Measurements from ENCODE around the gene NPTX2.
"Not testable (repeated sequence)": the region's sequence is repeated elsewhere in the genome, so short reads cannot be mapped to it uniquely, and the experiment has no call there.

The NPTX2 gene

GRCh38 chr7:98617051-98617959 lies at the start of gene NPTX2:
Gene NPTX2, plus strand, starts transcription at chr7:98617285. Its CDS starts 177 bp downstream, at chr7:98617462.
- H3K27ac ChIP-seq (ENCODE audit: low read depth, low read length) = no peak within 1 kb of the TSS
- H3K36me3 ChIP-seq (ENCODE audit: insufficient read depth, low read length) = no peaks in the 10 kb centered on the region
- H3K4me3 ChIP-seq (ENCODE audit: low read depth, low read length) = peak within 1 kb of the TSS; percentile 69
- peaks cover 72% of the 10 kb centered on the region for H3K27me3 ChIP-seq (ENCODE audit: insufficient read depth, low read length)
- H3K79me2 ChIP-seq (ENCODE audit: control insufficient read depth, insufficient read depth, low read length, unreplicated experiment) = no peaks in the 10 kb centered on the region
- H2AFZ ChIP-seq (ENCODE audit: low read length, unreplicated experiment) = peak within 1 kb of the TSS; percentile 50
- peaks cover 4% of the 10 kb centered on the region for H3K4me1 ChIP-seq (ENCODE audit: control insufficient read depth, insufficient read depth, low read length, unreplicated experiment)

GRCh38 chr7:98567991-98568390 lies 49.1 kb upstream of the NPTX2 start:
- Histone ChIP-seq H2AFZ (ENCODE audit: low read length, unreplicated experiment) (no peak overlapping the region), H3K4me1 (ENCODE audit: control insufficient read depth, insufficient read depth, low read length, unreplicated experiment) (no peaks in the 10 kb centered on the region), H3K36me3 (ENCODE audit: insufficient read depth, low read length) (no peaks in the 10 kb centered on the region), H3K4me3 (ENCODE audit: low read depth, low read length) (no peak overlapping the region), H3K27me3 (ENCODE audit: insufficient read depth, low read length) (peaks cover 42% of the 10 kb centered on the region; the same call in 1 of the 2 replicates), H3K27ac (ENCODE audit: low read depth, low read length) (no peak overlapping the region), H3K79me2 (ENCODE audit: control insufficient read depth, insufficient read depth, low read length, unreplicated experiment) (no peaks in the 10 kb centered on the region)

- Histone ChIP-seq H3K36me3 (ENCODE audit: insufficient read depth, low read length) (no peaks in the 10 kb centered on the region), H2AFZ (ENCODE audit: low read length, unreplicated experiment) (no peak overlapping the region), H3K27ac (ENCODE audit: low read depth, low read length) (no peak overlapping the region), H3K27me3 (ENCODE audit: insufficient read depth, low read length) (peaks cover 42% of the 10 kb centered on the region; the same call in 1 of the 2 replicates), H3K4me3 (ENCODE audit: low read depth, low read length) (no peak overlapping the region), H3K79me2 (ENCODE audit: control insufficient read depth, insufficient read depth, low read length, unreplicated experiment) (no peaks in the 10 kb centered on the region), H3K4me1 (ENCODE audit: control insufficient read depth, insufficient read depth, low read length, unreplicated experiment) (no peaks in the 10 kb centered on the region)
These were observed 48.2 kb upstream of the NPTX2 start for GRCh38 chr7:98568891-98569290.

- no peaks in the 10 kb centered on the region for H3K79me2 ChIP-seq (ENCODE audit: control insufficient read depth, insufficient read depth, low read length, unreplicated experiment)
- H2AFZ ChIP-seq (ENCODE audit: low read length, unreplicated experiment) = no peak overlapping the region
- no peaks in the 10 kb centered on the region for H3K36me3 ChIP-seq (ENCODE audit: insufficient read depth, low read length)
- H3K27ac ChIP-seq (ENCODE audit: low read depth, low read length) = no peak overlapping the region
- no peak overlapping the region for H3K4me3 ChIP-seq (ENCODE audit: low read depth, low read length)
- peaks cover 45% of the 10 kb centered on the region; the same call in 1 of the 2 replicates for H3K27me3 ChIP-seq (ENCODE audit: insufficient read depth, low read length)
- H3K4me1 ChIP-seq (ENCODE audit: control insufficient read depth, insufficient read depth, low read length, unreplicated experiment) = no peaks in the 10 kb centered on the region
These were observed 47.3 kb upstream of the NPTX2 start for GRCh38 chr7:98569691-98570337.

GRCh38 chr7:98571006-98571405 lies 46.1 kb upstream of the NPTX2 start:
- Histone ChIP-seq H3K79me2 (ENCODE audit: control insufficient read depth, insufficient read depth, low read length, unreplicated experiment) (no peaks in the 10 kb centered on the region), H3K27me3 (ENCODE audit: insufficient read depth, low read length) (peaks cover 41% of the 10 kb centered on the region; the same call in 1 of the 2 replicates), H3K36me3 (ENCODE audit: insufficient read depth, low read length) (no peaks in the 10 kb centered on the region)

GRCh38 chr7:98571986-98572385 lies 45.1 kb upstream of the NPTX2 start:
- no peaks in the 10 kb centered on the region for H3K79me2 ChIP-seq (ENCODE audit: control insufficient read depth, insufficient read depth, low read length, unreplicated experiment)
- H3K4me3 ChIP-seq (ENCODE audit: low read depth, low read length) = no peak overlapping the region
- no peak overlapping the region for H2AFZ ChIP-seq (ENCODE audit: low read length, unreplicated experiment)
- H3K4me1 ChIP-seq (ENCODE audit: control insufficient read depth, insufficient read depth, low read length, unreplicated experiment) = no peaks in the 10 kb centered on the region
- H3K27ac ChIP-seq (ENCODE audit: low read depth, low read length) = no peak overlapping the region
- H3K27me3 ChIP-seq (ENCODE audit: insufficient read depth, low read length) = peaks cover 38% of the 10 kb centered on the region; the same call in 1 of the 2 replicates
- no peaks in the 10 kb centered on the region for H3K36me3 ChIP-seq (ENCODE audit: insufficient read depth, low read length)

More at GRCh38 chr7:98571006-98571405, 46.1 kb upstream of the NPTX2 start:
- Histone ChIP-seq H2AFZ (ENCODE audit: low read length, unreplicated experiment) (no peak overlapping the region), H3K4me1 (ENCODE audit: control insufficient read depth, insufficient read depth, low read length, unreplicated experiment) (no peaks in the 10 kb centered on the region), H3K4me3 (ENCODE audit: low read depth, low read length) (no peak overlapping the region), H3K27ac (ENCODE audit: low read depth, low read length) (no peak overlapping the region)

GRCh38 chr7:98572716-98573115 lies 44.4 kb upstream of the NPTX2 start:
- peaks cover 37% of the 10 kb centered on the region for H3K27me3 ChIP-seq (ENCODE audit: insufficient read depth, low read length)
- H2AFZ ChIP-seq (ENCODE audit: low read length, unreplicated experiment); H3K27ac ChIP-seq (ENCODE audit: low read depth, low read length); H3K36me3 ChIP-seq (ENCODE audit: insufficient read depth, low read length); H3K4me3 ChIP-seq (ENCODE audit: low read depth, low read length); H3K4me1 ChIP-seq (ENCODE audit: control insufficient read depth, insufficient read depth, low read length, unreplicated experiment); H3K79me2 ChIP-seq (ENCODE audit: control insufficient read depth, insufficient read depth, low read length, unreplicated experiment): not testable (repeated sequence)

GRCh38 chr7:98573816-98574215 lies 43.3 kb upstream of the NPTX2 start:
- H3K27ac ChIP-seq (ENCODE audit: low read depth, low read length) = no peak overlapping the region
- no peaks in the 10 kb centered on the region for H3K36me3 ChIP-seq (ENCODE audit: insufficient read depth, low read length)
- H3K4me1 ChIP-seq (ENCODE audit: control insufficient read depth, insufficient read depth, low read length, unreplicated experiment) = no peaks in the 10 kb centered on the region
- no peak overlapping the region for H3K4me3 ChIP-seq (ENCODE audit: low read depth, low read length)
- H2AFZ ChIP-seq (ENCODE audit: low read length, unreplicated experiment) = no peak overlapping the region
- H3K27me3 ChIP-seq (ENCODE audit: insufficient read depth, low read length) = peaks cover 31% of the 10 kb centered on the region
- H3K79me2 ChIP-seq (ENCODE audit: control insufficient read depth, insufficient read depth, low read length, unreplicated experiment) = no peaks in the 10 kb centered on the region

GRCh38 chr7:98575878-98576277 lies 41.2 kb upstream of the NPTX2 start:
- no peaks in the 10 kb centered on the region for H3K79me2 ChIP-seq (ENCODE audit: control insufficient read depth, insufficient read depth, low read length, unreplicated experiment)
- H2AFZ ChIP-seq (ENCODE audit: low read length, unreplicated experiment) = no peak overlapping the region
- H3K27ac ChIP-seq (ENCODE audit: low read depth, low read length) = no peak overlapping the region
- no peak overlapping the region for H3K4me3 ChIP-seq (ENCODE audit: low read depth, low read length)
- H3K36me3 ChIP-seq (ENCODE audit: insufficient read depth, low read length) = no peaks in the 10 kb centered on the region
- peaks cover 28% of the 10 kb centered on the region for H3K27me3 ChIP-seq (ENCODE audit: insufficient read depth, low read length)
- no peaks in the 10 kb centered on the region for H3K4me1 ChIP-seq (ENCODE audit: control insufficient read depth, insufficient read depth, low read length, unreplicated experiment)

GRCh38 chr7:98584830-98585229 lies 32.3 kb upstream of the NPTX2 start:
- Histone ChIP-seq H3K79me2 (ENCODE audit: control insufficient read depth, insufficient read depth, low read length, unreplicated experiment) (no peaks in the 10 kb centered on the region), H2AFZ (ENCODE audit: low read length, unreplicated experiment) (no peak overlapping the region), H3K4me1 (ENCODE audit: control insufficient read depth, insufficient read depth, low read length, unreplicated experiment) (no peaks in the 10 kb centered on the region), H3K27me3 (ENCODE audit: insufficient read depth, low read length) (peaks cover 29% of the 10 kb centered on the region), H3K36me3 (ENCODE audit: insufficient read depth, low read length) (no peaks in the 10 kb centered on the region), H3K27ac (ENCODE audit: low read depth, low read length) (no peak overlapping the region), H3K4me3 (ENCODE audit: low read depth, low read length) (no peak overlapping the region)
